B cell (primary cell): ENCODE data around the gene GSTA3.

Experiments used
- CTCF ChIP-seq: fragments of 200-600 bp; IDR thresholded peaks from one replicate; pipeline ENCODE4 v1.8.0; 2022; ENCODE audit warnings: antibody characterized with exemption, mild to moderate bottlenecking
- EZH2 ChIP-seq: IDR thresholded peaks from 2 replicates; pipeline ENCODE4 v1.6.1; 2012; ENCODE audit warnings: borderline replicate concordance, low read depth, mild to moderate bottlenecking, moderate library complexity, low read length; ENCODE audit not compliant: insufficient read depth, poor library complexity, severe bottlenecking

- TF ChIP-seq CTCF, result no peak
- no peak for TF ChIP-seq EZH2
Measured at GRCh38 chr6:52858416-52858815, 51.1 kb downstream of the GSTA3 start.
